ENCODE data around the gene TRAF3.

Gene TRAF3

DNA sequence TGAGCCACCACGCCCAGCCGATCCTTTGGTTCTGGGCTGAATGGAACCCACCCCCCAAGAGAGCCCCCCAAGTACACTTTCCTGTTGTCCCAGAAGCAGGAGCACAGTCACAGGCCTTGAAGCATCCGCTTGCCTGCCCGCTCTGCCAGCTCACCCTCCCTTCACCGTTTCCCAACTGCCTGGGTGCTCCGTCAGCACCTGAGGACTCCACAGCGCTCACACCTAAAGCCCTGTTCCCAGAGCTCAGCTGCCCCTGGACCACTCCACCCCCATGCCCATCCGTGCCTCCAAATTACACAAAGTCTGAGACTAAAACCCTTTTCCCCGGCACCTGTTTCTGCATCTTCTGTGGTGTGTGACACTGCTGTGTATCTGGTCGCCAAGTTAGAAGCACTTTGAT, 44.3 kb upstream of the TRAF3 start:
- DNase-seq (ENCODE audit: low read depth): no peak
- H3K4me3 ChIP-seq (ENCODE audit: low read depth, low read length): no peak overlapping the region
- no peak for TF ChIP-seq CTCF (IDR thresholded peaks at IDR 0.05; ENCODE audit: insufficient read depth, low read depth, low read length, missing control alignments)

DNA sequence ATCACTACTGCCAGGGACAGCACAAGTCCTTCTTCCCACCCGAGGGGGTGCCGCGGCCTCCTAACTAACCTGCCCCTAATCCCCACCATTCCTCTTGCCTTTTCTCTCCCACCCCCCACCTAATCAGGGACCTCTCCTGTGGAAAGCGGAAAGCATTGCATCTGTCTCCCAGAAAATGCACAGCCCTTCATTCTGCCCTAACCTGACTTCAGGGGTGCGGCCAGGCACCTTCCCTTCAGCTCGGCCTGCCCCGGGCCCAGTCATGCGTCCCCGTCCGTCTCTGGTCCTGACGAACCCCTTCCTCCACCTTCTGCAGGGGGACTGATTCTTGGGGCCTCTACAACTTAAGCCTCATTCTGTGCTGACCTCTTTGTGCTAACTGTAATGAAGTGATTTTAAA, 43.9 kb upstream of the TRAF3 start:
- DNase-seq (ENCODE audit: low read depth): no peak
- TF ChIP-seq CTCF (IDR thresholded peaks at IDR 0.05; ENCODE audit: insufficient read depth, low read depth, low read length, missing control alignments): no peak
- H3K4me3 ChIP-seq (ENCODE audit: low read depth, low read length): no peak overlapping the region

DNA sequence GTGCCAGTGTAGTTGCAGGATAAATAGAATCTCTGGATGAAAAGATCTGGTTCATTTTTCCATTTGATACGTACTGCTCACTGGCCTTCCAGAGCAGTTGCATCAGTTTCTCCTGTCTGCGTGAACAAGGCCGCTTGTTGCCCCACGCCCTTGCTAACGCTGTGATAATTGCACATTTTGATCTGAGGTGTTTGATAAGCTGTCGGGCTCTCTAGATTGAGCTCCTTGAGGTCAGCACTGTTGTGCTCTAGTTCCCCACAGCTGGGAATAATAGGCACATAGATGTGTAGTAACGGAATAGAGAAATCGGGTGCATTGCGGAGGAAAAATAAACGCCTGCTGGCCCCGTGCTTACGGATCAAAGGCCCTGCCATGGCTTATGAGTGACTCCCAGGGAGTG, 42.8 kb upstream of the TRAF3 start:
- TF ChIP-seq CTCF (IDR thresholded peaks at IDR 0.05; ENCODE audit: insufficient read depth, low read depth, low read length, missing control alignments): no peak
- no peak for DNase-seq (ENCODE audit: low read depth)
- H3K4me3 ChIP-seq (ENCODE audit: low read depth, low read length): no peak overlapping the region

GRCh38 chr14:102736956-102737355, 40.3 kb upstream of the TRAF3 start:
- H3K4me3 ChIP-seq (ENCODE audit: low read depth, low read length): no peak overlapping the region
- no peak for TF ChIP-seq CTCF (IDR thresholded peaks at IDR 0.05; ENCODE audit: insufficient read depth, low read depth, low read length, missing control alignments)
- no peak for DNase-seq (ENCODE audit: low read depth)

GRCh38 chr14:102737402-102738372, 39.6 kb upstream of the TRAF3 start:
- H3K4me3 ChIP-seq (ENCODE audit: low read depth, low read length): no peak overlapping the region
- TF ChIP-seq CTCF (IDR thresholded peaks at IDR 0.05; ENCODE audit: insufficient read depth, low read depth, low read length, missing control alignments): no peak
- DNase-seq (ENCODE audit: low read depth): no peak

DNA sequence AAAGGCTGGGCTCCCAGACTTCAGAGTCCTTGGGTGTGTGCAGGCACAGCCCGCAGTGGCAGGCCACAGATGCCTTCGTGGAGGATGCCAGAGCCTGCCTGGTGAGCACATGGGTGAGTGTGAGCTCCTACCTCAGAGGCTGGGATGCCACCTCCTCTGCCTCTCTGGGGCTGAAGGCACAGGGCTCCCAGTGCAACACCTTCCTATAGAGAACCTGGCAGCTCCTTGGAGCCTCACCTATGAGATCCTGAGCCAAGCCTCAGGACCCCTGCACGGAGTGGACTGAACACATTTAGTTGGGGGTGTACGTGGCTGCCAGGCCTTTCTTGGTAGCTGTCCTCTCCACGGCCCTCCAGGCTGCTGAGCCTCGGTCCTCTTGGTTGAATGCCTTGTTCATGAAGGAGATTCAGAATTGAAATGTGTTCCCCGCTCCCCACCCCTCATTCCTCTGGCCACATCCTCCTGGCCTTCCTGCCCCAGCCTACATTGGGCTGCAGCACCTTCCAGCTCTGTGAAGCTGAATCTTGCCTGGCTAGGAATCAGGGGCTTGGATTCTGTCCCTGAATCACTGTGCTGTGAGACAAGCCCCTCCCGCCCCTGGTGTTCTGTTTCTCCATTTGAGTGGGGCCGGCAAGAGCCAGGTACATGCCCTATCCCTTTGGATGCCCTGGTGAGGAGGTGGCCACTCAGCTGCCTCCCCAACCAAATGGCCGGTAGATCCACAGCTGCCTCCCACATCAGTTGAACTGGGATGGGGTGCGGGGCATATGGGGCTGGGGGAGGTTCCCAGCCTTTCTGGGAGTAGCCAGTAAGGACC, 38.7 kb upstream of the TRAF3 start:
- no peak overlapping the region for H3K4me3 ChIP-seq (ENCODE audit: low read depth, low read length)
- TF ChIP-seq CTCF (IDR thresholded peaks at IDR 0.05; ENCODE audit: insufficient read depth, low read depth, low read length, missing control alignments): no peak
- DNase-seq (ENCODE audit: low read depth): no peak
